Endothelial cell of umbilical vein (primary cell): Measurements from ENCODE around the gene DLGAP1. TPM values are rescaled to one million over a fixed set of nuclear protein-coding genes. Genes with fewer than 3 reads are reported as not detected.

Source experiments
- BruUV-seq: library from RNA; stranded (reverse); fragments of 400-500 nt; replicated peaks from 2 replicates; lab custom pipeline; 2021; lab: Mats Ljungman, UMichigan
- CTCF ChIA-PET: fragments of 300-600, 350-600 bp; sonication (Branson Sonifier 250); formaldehyde crosslinking; loops from one replicate; lab custom pipeline; 2021; ENCODE audit warnings: antibody characterized with exemption, inconsistent platforms; lab: Charles Lee
- POLR2A ChIA-PET: fragments of 300-600, 350-600 bp; sonication (Branson Sonifier 250); formaldehyde crosslinking; loops from one replicate; lab custom pipeline; 2021; ENCODE audit warnings: antibody characterized with exemption, inconsistent platforms; lab: Charles Lee
- DNase-seq: peaks from one replicate; pipeline ENCODE4 v3.0.0-alpha.2; 2011; ENCODE audit warnings: low read depth, low spot score
- FAIRE-seq: peaks from 2 replicates; lab custom pipeline; 2011; peaks lifted over from hg19 to GRCh38; lab: Jason Lieb, UNC
- H2AFZ ChIP-seq: 2 replicates; pipeline ENCODE4 v1.6.0; 2012; ENCODE audit warnings: low read depth, low read length, control low read depth, inconsistent platforms
- H3K27ac ChIP-seq: 2 replicates; pipeline ENCODE4 v1.5.1; 2011; ENCODE audit warnings: low read depth, mild to moderate bottlenecking, control low read depth, low read length, moderate library complexity; ENCODE audit not compliant: insufficient read depth
- H3K27me3 ChIP-seq, 2 experiments: 2 replicates each; pipeline versions ENCODE4 v1.6.0 to v1.6.1; 2011; ENCODE audit warnings: low read length in 2 of 2, mixed read lengths in 1 of 2; ENCODE audit not compliant: control insufficient read depth in 2 of 2, insufficient read depth in 2 of 2
- H3K36me3 ChIP-seq, 2 experiments: 2 replicates in 1 of 2; 3 replicates in 1 of 2; pipeline ENCODE4 v1.5.1; 2011; ENCODE audit warnings: low read length in 2 of 2, mild to moderate bottlenecking in 1 of 2, moderate library complexity in 1 of 2; ENCODE audit not compliant: control insufficient read depth in 2 of 2, insufficient read depth in 2 of 2; ENCODE audit errors: extremely low read depth in 1 of 2
- H3K4me1 ChIP-seq: 3 replicates; pipeline ENCODE4 v1.5.1; 2011; ENCODE audit warnings: mild to moderate bottlenecking, low read length; ENCODE audit not compliant: control insufficient read depth, insufficient read depth; ENCODE audit errors: extremely low read depth
- H3K4me2 ChIP-seq: 2 replicates; pipeline ENCODE4 v1.6.1; 2011; ENCODE audit warnings: low read length, control low read depth, mixed read lengths; ENCODE audit not compliant: insufficient read depth
- H3K4me3 ChIP-seq, 3 experiments: fragments of 200-600 bp in 1 of 3; sonication (generic), shearing (Covaris generic) in 1 of 3; replicated peaks in 1 of 3; 2 replicates each; pipeline ENCODE4 v1.5.1; 2011 to 2016; ENCODE audit warnings: control low read depth in 3 of 3, low read length in 3 of 3, mild to moderate bottlenecking in 2 of 3, inconsistent platforms in 1 of 3, low read depth in 1 of 3, moderate library complexity in 1 of 3; ENCODE audit not compliant: insufficient read depth in 1 of 3
- H3K79me2 ChIP-seq: 2 replicates; pipeline ENCODE4 v1.6.0; 2012; ENCODE audit warnings: low read length, inconsistent platforms; ENCODE audit not compliant: control insufficient read depth, insufficient read depth
- H3K9ac ChIP-seq: replicated peaks from 2 replicates; pipeline ENCODE3; 2011; ENCODE audit warnings: low read length, control low read depth; ENCODE audit not compliant: insufficient read depth; ENCODE audit errors: extremely low read depth
- H3K9me1 ChIP-seq: replicated peaks from 3 replicates; pipeline ENCODE4 v1.6.0; 2011; ENCODE audit warnings: mild to moderate bottlenecking, low read length; ENCODE audit not compliant: control insufficient read depth, insufficient read depth; ENCODE audit errors: extremely low read depth
- H3K9me3 ChIP-seq: replicated peaks from 2 replicates; pipeline ENCODE4 v1.5.1; 2012; ENCODE audit warnings: low read length, inconsistent platforms; ENCODE audit not compliant: control insufficient read depth, insufficient read depth
- H4K20me1 ChIP-seq: replicated peaks from 2 replicates; pipeline ENCODE3; 2011; ENCODE audit warnings: mild to moderate bottlenecking, low read length; ENCODE audit not compliant: control insufficient read depth, insufficient read depth; ENCODE audit errors: extremely low read depth
- FOS ChIP-seq: IDR thresholded peaks from 2 replicates; pipeline ENCODE4 v1.6.1; 2011; ENCODE audit warnings: mild to moderate bottlenecking, low read length, moderate library complexity, borderline replicate concordance; ENCODE audit not compliant: insufficient read depth
- GATA2 ChIP-seq: IDR thresholded peaks from 2 replicates; pipeline ENCODE4 v1.7.0; 2011; ENCODE audit warnings: low read depth, mild to moderate bottlenecking, moderate library complexity, mixed read lengths, low read length; ENCODE audit not compliant: insufficient read length, insufficient read depth
- JUN ChIP-seq: IDR thresholded peaks from 2 replicates; pipeline ENCODE4 v1.6.1; 2011; ENCODE audit warnings: borderline replicate concordance, low read depth; ENCODE audit not compliant: insufficient read length, insufficient read depth
- dilution Hi-C: fragments of 300-500 bp; cut with MboI; formaldehyde crosslinking; loops from one replicate; pipeline ENCODE4 v1.15.0; 2019; ENCODE audit warnings: low sequenced_read_pairs; ENCODE audit not compliant: extremely low pct_ligation_motif_present
- intact Hi-C: fragments of 100-400 bp; cut with micrococcal nuclease; formaldehyde crosslinking; loops from one replicate; pipeline ENCODE4 v1.10.0; 2022
- polyA plus RNA-seq, 4 experiments: library from polyadenylated mRNA; depleted of rRNA in 3 of 4; stranded (reverse) in 3 of 4; unstranded in 1 of 4; fragments of >200 nt; gene quantifications; 2 replicates each; pipeline versions ENCODE4 v1.2.1 to v1.2.3, GENCODE V29; 2011 to 2012; ENCODE audit warnings: missing spikeins in 1 of 4
- total RNA-seq: library from RNA; stranded (reverse); gene quantifications from 2 replicates; pipeline ENCODE4 v1.2.3, GENCODE V29; 2021
- TF ChIP-seq, protein P1 (sequence below), 2 donors: IDR thresholded peaks; 1 replicate in 1 of 2; 2 replicates in 1 of 2; pipeline ENCODE4 v1.5.1; 2011; ENCODE audit warnings: low read length in 2 of 2, mild to moderate bottlenecking in 2 of 2, moderate library complexity in 2 of 2, control low read depth in 1 of 2, inconsistent platforms in 1 of 2, low read depth in 1 of 2; ENCODE audit not compliant: insufficient read depth in 1 of 2; ENCODE audit errors: extremely low read depth in 1 of 2
- TF ChIP-seq, protein P2 (sequence below): IDR thresholded peaks from 2 replicates; pipeline ENCODE4 v1.6.1; 2011; ENCODE audit not compliant: insufficient read depth, insufficient read length

Gene DLGAP1
- total and polyA plus RNA-seq, 2 donors (not counting 3 experiments of a cell fraction or from before 2014, with no cell fraction given), result 0.04 TPM; not detected in 1

DNA sequence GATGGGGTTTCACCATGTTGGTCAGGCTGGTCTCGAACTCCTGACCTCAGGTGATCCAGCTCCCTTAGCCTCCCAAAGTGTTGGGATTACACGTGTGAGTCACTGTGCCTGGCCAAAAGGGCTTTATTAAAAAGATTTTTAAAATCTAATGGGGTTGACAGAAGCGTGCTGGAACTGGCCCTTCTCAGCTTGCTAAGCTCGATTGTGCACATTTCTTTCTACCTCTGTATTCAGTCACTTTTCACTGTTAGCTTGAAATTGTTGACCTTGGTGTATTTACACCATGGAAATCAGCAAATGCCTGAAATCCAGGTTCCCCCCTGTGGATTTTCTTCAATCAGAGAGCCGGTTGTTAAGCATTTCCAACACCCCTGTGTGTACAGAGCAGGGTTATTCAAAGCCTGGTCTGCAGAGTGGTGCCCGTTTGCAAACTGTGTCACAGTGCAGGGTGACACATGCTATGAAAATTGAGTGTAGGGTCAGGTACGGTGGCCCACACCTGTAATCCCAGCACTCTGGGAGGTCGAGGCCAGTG lies 864.9 kb downstream of the DLGAP1 start:
- FAIRE-seq, result no peak
- CTCF ChIA-PET, result interaction anchor here (1.0 kb wide), 1 partner anchor 138 kb away, joined by 3 read pairs; no protein-coding TSS in a partner anchor
- H3K27ac ChIP-seq, result no peak overlapping the region
- no peak for TF ChIP-seq JUN
- TF ChIP-seq, protein P1, sequence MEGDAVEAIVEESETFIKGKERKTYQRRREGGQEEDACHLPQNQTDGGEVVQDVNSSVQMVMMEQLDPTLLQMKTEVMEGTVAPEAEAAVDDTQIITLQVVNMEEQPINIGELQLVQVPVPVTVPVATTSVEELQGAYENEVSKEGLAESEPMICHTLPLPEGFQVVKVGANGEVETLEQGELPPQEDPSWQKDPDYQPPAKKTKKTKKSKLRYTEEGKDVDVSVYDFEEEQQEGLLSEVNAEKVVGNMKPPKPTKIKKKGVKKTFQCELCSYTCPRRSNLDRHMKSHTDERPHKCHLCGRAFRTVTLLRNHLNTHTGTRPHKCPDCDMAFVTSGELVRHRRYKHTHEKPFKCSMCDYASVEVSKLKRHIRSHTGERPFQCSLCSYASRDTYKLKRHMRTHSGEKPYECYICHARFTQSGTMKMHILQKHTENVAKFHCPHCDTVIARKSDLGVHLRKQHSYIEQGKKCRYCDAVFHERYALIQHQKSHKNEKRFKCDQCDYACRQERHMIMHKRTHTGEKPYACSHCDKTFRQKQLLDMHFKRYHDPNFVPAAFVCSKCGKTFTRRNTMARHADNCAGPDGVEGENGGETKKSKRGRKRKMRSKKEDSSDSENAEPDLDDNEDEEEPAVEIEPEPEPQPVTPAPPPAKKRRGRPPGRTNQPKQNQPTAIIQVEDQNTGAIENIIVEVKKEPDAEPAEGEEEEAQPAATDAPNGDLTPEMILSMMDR (IDR thresholded peaks at IDR 0.05; ENCODE audit: extremely low read depth in 1 of 2, insufficient read depth in 1 of 2, low read depth in 1 of 2, low read length in 2 of 2), result no peak
- TF ChIP-seq GATA2, result no peak
- TF ChIP-seq, protein P2, sequence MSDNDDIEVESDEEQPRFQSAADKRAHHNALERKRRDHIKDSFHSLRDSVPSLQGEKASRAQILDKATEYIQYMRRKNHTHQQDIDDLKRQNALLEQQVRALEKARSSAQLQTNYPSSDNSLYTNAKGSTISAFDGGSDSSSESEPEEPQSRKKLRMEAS, result no peak
- TF ChIP-seq FOS, result no peak
- intact Hi-C loops, result loop anchor here (5.0 kb wide), 1 partner anchor 407 kb away; no protein-coding TSS in a partner anchor
- H3K4me2 ChIP-seq, result no peak overlapping the region
- no peaks in the 10 kb centered on the region for H4K20me1 ChIP-seq
- peaks cover 23% of the 10 kb centered on the region for H3K4me1 ChIP-seq
- POLR2A ChIA-PET, result no interaction called here
- no peak overlapping the region for H3K9ac ChIP-seq
- H2AFZ ChIP-seq, result no peak overlapping the region
- BruUV-seq, result no TSS peak
- no peaks in the 10 kb centered on the region for H3K9me1 ChIP-seq
- no peak for DNase-seq
- no peaks in the 10 kb centered on the region for H3K79me2 ChIP-seq
- H3K9me3 ChIP-seq, result no peaks in the 10 kb centered on the region
- no peaks in the 10 kb centered on the region for H3K36me3 ChIP-seq
- H3K4me3 ChIP-seq, result no peak overlapping the region
- dilution Hi-C loops, result no loop called here
- H3K27me3 ChIP-seq, result no peaks in the 10 kb centered on the region
